Right renal pelvis (tissue), 4 donors: ENCODE measurements around the gene RANBP3L. TPM values are rescaled to one million over a fixed set of nuclear protein-coding genes. Genes with fewer than 3 reads are reported as not detected.
"Not testable (repeated sequence)": the region's sequence is repeated elsewhere in the genome, so short reads cannot be mapped to it uniquely, and the experiment has no call there.

Source experiments
- DNase-seq, 4 donors: peaks; one replicate each; pipeline ENCODE4 v3.0.0-alpha.2; 2013; ENCODE audit warnings: low read depth in 4 of 4, low spot score in 3 of 4, missing footprints in 1 of 4
- polyA plus RNA-seq, 4 donors: library from polyadenylated mRNA; unstranded; fragments of 120-200 nt; gene quantifications; one replicate each; pipeline ENCODE4 v1.2.1, GENCODE V29; 2013; ENCODE audit not compliant: insufficient read length in 4 of 4

RANBP3L gene
- polyA plus RNA-seq, 4 donors, result 6.8 to 10.7 (median 8.5) TPM

DNA sequence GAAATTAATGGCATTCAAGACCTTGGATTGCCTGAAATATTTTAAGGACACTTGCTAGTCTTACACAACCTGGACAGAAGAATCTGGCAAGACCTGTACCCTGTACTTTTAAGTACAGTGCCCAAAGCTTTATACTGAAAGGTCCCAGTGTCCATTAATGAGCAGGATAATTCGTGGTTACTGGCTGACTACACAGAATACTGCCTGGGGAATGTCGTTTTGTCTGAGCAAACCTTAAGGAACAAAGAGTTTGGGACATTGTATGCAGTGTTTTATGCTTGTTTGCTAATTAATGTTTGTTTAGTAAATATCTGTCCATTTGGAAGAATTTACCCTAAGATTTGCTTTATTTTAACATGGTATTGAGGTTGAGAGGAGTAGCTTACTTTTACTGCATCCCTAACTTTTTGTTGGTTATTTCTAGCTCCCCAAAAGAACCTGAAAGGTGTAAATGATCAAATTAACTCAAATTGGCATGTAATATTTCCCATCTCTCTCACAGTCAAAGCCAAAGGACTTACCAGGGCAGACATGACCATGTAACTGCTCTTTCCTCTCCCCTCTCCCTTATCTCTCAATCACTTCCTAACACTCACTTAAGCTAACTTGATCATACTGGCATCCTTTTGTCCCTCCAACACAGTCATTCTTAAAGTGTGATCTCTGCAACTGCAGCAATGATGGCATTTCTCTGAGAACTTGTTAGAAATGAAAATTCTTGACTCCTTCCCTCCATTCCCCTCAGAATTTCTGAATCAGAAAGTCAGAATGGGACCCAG is 15.7 kb downstream of the RANBP3L start:
- DNase-seq, result no peak

DNA sequence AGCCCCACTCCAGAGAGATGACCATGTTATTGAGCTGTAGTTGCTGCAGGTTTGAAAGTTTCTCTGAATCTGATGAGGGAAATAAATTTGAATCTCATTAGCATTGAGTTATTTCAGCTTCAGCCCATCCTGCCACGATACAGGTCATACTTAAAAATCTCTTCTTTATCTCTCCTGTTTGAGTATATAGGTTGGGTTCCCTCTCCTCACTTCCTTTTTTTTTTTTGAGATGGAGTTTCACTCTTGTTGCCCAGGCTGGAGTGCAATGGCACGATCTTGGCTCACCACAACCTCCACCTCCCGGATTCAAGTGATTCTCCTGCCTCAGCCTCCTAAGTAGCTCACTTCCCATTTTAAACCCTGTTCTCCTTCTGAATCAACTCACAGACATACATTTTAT is 17.9 kb downstream of the RANBP3L start:
- not testable (repeated sequence) for DNase-seq

DNA sequence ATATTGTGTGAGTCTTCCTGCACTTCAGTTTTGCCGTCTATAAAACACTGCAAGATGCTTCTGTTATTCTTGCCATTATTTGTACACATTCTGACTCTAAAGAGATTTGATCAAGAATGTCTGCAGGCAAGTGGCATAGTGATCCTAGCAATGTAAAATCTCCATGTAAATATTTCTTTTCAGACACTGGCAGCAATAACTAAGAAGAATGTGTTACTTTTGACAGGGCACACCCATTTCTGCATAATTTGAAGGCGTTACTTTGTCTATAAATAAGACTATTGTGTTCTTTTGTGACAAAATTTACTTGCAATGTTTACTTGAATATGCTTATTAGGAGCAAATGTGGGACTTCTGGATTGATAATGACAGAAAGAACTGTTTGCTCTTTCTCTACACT is 20.1 kb downstream of the RANBP3L start:
- DNase-seq, result no peak

DNA sequence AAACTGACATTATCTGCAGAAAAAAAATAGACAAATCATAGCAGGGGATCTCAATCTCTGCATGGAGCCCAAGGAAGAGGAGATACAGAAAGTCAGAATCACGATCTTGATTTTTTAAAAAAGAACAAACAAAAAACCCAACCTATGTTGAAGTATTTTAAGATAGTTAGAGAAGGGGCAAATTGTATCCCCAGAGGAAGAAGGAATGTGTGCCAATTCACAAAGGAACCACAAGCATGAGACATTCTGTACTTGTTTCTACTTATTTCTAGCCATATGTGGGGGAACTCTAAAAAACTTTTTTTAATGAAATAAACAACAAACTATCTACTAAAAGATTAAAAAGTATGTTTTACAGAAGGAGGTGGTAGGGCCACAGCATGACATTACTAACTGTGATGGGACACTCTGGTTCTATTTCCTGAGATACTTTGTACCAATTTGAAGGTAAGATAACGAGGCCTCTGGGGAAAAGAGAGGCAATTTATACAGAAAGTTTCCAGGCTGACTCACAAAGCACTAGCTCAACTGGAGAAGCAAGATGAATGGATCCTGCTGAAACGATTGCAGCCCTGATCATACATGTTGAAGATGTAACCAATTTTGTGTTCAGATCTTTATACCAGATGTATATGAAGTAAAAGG is 22.5 kb downstream of the RANBP3L start:
- DNase-seq, result no peak

DNA sequence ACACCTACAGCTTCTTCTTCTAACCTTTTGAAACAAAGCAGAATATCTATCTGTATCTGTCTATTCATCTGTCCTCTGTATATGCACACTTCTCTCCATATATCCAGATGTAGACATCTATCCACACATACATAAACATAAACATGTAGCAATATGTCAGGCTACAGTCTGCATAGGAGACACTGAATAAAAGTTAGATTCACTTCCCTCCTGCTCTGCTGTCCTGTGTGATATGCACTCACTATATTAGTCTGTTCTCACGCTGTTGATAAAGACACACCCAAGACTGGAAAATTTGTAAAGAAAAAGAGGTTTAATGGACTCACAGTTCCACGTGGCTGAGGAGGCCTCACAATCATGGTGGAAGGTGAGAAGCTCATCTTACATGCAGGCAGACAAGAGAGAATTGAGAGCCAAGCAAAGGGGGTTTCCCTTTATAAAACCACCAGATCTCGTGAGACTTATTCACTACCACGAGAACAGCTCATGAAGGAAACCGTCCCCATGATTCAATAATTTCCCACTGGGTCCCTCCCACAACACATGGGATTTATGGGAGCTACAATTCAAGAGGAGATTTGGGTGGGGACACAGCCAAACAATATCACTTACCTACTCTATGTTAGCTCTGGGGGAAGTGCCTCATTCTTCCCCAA is 24.1 kb downstream of the RANBP3L start:
- DNase-seq, result no peak

DNA sequence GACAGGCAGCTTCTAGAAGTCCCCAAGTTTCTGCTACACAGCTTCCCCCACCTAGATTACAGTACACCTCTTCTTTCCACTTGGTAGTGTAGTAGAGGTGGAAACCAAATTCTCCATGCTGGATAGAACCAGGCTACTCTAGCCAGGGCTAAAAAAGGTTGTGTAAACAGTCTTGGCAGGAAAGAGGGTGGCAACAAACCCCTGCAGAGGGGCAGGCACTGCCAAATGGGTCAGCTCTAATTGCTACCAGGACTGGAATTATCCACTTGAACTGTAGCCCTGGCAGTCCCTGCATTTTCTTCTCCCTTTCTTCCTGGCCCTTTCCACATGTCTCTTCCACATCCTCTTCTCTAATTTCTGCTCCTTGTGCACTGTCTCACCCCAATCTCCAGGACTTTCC is 24.8 kb downstream of the RANBP3L start:
- DNase-seq, result no peak

DNA sequence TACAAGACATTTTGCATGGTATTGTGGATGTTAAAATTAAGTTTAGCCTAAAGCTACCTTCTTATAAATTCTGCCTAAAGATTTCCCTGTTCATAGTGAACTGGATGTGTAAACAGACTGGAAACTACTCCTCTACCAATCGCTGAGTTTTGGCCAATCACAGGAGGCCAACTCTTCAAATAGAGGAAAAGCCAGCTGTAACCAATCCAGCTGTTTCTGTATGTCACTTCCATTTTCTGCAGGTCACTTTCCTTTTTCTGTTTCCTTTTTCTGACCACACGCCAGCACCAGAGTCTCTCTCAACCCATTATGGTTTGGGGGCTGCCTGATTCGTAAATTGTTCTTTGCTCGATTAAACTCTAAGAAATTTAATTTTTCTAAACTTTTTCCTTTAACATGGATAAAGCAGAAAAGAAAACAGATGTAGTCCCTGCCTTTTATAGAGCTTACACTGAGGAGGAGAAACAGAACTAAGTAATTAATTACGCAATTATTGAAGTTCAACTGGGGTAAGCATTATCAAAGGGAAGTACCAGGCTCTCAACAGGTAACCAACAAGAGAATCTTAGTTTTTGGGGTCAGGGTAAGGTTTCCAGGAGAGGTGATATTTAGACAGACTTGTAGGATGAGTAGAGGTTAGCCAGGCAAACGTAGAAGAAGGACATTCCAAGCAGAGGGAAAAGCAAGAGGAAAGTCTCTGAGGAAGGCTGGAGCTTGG is 27.7 kb downstream of the RANBP3L start:
- no peak for DNase-seq

DNA sequence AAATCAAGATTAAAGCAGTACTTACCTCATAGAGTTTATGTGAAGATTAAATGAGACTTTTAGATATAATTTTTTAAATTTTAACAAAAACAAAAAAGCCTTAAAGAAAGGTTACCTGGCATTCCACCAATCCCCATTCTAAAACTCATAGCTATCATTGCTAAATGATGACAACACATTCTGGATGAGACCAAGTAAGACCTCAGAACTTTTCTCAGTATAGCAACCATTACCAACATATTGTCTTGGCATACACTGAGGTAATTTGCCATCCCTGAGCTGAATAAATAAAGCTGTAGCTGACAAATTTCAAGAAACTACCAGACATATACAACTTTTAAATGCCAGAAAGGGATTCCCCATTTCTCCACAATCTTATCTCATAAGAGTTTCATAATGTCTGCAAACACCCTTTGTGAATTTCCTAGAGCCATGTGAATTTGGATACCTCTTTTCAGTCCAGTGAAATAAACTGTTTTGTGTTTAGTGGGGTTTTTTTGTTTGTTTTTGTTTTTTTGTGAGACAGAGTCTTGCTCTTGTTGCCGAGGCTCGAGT is 29.5 kb downstream of the RANBP3L start:
- DNase-seq, result no peak

DNA sequence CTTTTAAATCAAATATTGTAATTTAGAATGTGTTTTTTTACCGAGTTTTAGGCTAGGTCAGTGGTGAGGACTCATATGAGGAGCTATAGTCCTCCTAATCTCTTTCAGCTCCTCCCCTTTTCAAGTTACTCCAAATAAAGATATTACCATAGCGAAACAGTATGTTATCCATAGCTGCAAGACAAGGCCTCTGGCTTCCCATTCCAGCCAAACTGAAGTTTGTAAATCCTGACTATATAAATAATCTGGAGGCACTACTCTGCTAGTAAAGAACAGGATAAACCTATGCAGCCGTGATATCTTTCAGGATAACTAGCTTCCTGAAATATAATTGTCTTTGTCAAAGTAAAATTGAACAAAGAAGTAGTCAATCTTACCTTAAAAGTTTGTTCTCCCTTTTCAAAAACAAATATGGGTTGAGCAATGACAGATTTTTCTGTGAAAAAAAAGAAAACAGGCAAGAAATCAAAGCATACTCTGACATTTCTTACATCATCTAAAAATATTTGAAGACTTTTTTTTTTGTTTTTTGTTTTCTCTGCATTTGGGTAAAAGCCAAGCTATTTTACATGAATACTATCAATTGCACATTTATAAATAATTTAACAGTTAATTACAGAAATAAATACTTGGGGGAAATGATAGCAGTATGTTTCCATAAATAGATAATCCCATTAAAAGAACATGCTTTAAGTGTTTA is 30.7 kb downstream of the RANBP3L start:
- DNase-seq, result no peak

DNA sequence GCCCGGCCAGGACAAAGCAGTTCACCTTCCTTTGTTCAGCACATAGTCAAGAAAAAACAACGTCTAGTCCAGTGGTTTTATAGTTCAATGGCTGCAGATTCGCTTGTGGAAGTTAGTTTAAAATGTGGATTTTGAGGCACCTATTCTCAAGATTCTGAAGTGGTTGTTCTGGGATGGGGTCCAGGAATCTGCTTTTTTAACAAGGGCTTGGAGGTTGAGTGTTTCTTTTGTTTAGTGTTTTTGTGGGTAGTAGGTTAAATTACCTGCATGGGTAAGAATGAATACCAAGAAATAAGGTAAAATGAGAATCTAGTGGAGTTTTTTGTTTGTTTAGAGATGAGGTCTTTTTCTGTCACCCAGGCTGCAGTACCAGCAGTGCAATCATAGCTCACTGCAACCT is 31.5 kb downstream of the RANBP3L start:
- no peak for DNase-seq

DNA sequence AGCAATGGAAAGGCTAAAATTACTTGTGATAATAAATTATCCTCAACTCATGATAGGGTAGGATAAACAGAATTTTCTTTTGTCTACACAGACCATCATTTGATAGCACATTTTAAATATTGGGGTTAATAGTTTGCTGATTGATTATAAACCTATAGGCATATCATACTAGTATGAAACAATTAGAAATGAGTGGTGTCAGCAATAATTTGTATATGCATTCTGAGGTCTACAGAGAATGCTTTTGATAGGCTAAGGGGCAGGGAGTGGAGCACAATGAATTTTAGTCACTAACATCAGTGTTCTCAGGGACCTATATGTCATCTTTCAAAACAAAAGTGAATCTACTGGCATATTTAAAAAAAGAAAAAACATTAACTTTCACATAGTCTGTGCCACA is 32.2 kb downstream of the RANBP3L start:
- no peak for DNase-seq

DNA sequence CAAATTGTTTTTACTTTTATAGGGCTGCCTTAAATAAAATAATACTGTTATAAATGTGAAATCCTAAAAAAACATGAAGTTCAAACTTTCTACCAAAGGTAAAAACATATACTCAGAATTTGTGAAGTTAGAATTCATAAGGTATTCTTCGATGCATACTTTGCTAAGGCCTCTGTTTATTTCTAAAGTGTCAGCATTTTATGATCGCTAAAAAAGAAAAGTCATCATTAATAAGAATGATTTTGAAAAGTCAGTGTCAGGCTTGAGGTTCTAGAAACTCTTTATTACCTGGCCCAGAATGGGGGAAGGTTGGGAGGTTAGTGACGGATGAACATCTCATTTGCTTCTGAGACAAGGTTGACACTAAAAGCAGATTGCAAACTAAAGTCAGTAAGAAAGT is 33.8 kb downstream of the RANBP3L start:
- no peak for DNase-seq

DNA sequence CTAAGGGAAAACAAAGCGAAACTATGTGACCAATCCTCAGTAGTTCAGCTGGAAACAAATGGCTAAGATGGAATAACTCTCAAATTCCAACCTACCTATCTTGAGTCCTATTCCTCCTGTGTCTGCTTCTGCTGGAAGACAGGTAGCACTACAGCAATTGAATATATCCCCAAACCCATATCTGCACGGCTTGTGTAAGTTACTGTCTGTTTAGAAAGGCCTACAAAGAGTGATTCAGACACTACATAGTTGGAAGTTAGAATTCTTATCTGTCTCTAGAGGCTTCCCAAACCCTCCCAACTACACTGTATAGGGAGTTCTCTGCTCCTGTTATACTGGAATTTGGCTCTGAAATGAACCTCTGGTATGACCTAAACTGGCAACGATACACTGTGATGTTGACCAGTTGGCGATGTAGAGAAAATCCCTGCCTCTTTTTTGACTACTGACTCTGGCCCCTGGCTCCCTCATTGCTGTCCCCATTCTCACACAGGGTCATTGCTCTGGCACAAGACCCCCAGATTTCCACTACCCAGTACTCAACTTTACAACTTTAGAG is 37.4 kb downstream of the RANBP3L start:
- DNase-seq, result no peak

DNA sequence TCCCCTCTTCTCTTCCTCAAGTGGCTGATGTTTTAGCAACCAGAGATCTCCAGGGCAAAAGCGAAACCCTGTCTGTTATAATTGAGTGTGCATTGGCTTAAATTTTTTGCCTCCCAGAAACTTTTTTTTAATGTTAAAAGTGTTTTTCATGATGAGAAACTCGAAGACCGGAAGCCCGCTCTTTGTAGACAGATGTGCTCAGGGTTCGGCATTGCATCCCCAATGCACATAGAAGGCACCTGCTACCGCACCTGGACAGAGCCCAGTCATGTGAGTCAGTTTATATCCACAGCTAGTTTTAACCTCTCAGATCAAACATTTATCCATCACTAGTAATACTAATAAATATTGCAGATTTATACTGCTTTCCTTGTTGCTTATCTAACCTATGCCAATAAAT is 40.5 kb downstream of the RANBP3L start:
- no peak for DNase-seq

DNA sequence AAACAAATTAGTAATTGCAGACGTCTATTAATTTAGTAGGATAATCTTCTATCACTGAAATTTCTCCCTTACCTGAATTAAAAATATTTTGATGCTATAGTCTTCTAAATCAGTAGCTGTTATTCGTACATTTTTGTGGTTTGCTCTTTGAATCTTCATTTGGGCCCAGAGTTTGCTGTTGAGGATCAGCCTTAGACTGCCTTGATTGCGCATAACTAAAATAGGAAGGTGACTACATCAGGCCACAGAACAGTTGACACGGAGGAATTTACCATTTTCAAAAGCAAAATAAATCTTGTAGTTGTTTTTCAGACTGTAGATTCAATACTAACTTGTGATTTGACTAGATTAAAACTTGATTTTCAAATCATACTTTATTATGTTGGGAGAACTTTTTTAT is 48.1 kb downstream of the RANBP3L start:
- DNase-seq, result no peak

DNA sequence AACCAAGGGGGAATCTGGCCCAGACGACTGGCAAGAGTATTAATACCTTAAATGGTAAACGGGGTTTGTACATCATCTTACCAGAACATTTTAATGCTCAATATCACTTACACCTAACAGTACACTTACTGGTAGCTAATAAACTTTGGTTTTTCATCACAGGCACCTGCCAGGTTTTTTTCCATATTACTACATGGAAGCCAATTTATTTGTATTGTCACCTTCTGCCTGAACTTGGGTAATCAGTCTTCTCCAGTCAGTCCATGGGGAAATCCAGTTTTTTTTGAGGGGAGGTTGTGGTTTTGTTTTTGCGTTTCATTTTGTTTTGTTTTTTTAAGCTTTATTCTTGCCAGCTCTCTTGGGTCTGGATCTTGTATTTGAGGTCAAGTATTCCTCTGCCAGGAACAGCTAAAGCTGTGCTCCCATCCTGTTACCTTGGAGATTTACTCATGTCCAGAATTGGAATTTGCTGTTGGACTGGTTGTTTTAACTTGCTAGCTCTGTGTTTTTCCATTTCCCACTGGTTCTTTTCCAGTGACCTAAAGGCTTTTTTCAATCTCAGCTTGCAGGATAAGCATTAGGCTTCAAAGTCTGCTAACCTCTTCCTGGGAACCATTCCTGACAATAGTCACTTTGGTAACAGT is 48.9 kb downstream of the RANBP3L start:
- DNase-seq, result no peak

DNA sequence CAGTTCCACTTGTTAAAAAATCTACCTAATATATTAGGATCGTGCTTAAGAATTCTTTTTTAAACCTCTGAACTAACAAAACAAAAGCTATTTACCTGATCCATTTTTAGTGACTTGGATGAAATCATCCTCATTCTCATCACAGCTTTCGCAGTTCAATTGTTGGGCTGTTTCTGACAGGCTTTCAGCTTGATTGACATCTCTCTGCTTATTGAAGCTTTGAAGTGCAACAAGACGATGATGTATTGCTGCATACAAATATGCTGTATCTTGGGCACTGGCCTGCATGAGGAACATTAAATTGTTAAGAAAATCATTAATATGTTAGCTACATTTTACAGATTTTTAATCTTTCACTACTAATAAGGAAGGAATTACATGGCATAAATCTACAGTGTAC is 50.5 kb downstream of the RANBP3L start:
- no peak for DNase-seq

DNA sequence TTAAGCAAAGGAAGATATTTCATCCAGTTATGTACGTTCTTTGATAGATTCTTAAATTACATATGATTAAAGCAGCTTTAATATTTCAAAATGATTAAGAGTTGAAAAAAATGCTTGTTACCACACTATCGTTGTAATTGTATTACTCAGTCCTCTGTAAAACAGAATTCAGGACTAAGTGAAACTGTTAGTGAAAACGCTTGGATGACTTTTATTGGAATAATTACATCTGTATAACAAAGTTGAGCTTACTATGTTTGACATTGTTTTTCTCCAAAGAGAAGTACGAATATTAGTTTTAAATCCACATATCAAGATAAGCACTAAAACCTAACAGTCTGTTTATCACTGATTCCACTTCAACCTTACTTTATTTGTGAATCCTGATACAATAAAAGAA is 51.3 kb downstream of the RANBP3L start:
- DNase-seq, result no peak

DNA sequence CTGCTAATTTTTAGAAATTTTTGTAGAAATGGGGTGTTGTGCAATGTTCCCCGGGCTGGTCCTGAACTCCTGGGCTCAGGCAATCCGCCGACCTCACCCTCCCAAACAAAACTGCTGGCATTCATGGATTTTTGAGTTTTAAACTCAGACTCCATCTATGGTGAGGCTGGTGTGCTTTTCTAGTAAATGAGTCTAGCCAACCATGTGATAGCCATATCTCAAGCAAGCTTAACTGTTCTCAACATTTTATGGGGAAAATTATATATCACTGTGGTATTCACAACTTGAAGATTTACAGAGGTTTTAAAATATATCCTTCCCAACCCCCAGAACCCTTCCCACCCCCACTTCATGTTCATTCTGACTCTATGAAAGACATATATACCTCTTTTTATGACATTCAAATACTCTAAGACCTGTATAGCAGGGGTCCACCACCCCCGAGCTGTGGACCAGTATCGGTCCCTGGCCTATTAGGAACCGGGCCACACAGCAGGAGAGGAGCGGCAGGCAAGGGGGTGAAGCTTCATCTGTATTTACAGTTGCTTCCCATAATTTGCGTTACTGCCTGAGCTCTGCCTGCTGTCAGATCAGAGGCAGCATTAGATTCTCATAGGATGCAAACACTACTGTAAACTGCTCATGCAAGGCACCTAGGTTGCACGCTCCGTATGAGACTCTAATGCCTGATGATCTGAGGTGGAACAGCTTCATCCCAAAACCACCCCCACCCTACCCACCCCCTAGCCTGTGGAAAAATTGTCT is 55.5 kb downstream of the RANBP3L start:
- no peak for DNase-seq
